Testis (tissue), 3 donors: Measurements from ENCODE around the gene NCAM2. TPM values are rescaled to one million over a fixed set of nuclear protein-coding genes. Genes with fewer than 3 reads are reported as not detected.

Source experiments
- DNase-seq: peaks from one replicate; pipeline ENCODE4 v3.0.0-alpha.2; 2019
- H3K27ac ChIP-seq, 2 donors: fragments of 200-600 bp; sonication (generic); one replicate each; pipeline ENCODE4 v1.5.1; 2019
- H3K27me3 ChIP-seq: fragments of 200-600 bp; sonication (generic); one replicate; pipeline ENCODE4 v1.5.1; 2019
- H3K36me3 ChIP-seq: fragments of 200-600 bp; sonication (generic); one replicate; pipeline ENCODE4 v1.5.1; 2017; ENCODE audit warnings: low read depth; ENCODE audit errors: missing control alignments
- H3K4me1 ChIP-seq: fragments of 200-600 bp; sonication (generic); one replicate; pipeline ENCODE4 v1.5.1; 2019
- H3K4me3 ChIP-seq, 2 donors: fragments of 200-600 bp; sonication (generic); one replicate each; pipeline ENCODE4 v1.5.1; 2017 to 2019
- H3K9me3 ChIP-seq: fragments of 200-600 bp; sonication (generic); one replicate; pipeline ENCODE4 v1.5.1; 2017
- POLR2A ChIP-seq: fragments of 450-650 bp; IDR thresholded peaks from one replicate; pipeline ENCODE4 v1.6.1; 2017; ENCODE audit warnings: antibody characterized with exemption, mild to moderate bottlenecking, moderate library complexity
- WGBS, 2 donors: methylation state at CpG; one replicate each; pipeline ENCODE4 v1.1.5; 2018; 5-methylcytosine and 5-hydroxymethylcytosine counted together
- intact Hi-C: fragments of 100-400 bp; cut with DNase I; formaldehyde crosslinking; loops from one replicate; pipeline ENCODE4 v1.15.1; 2023; ENCODE audit warnings: low total_unique reads
- polyA plus RNA-seq: library from polyadenylated mRNA; stranded (reverse); fragments of 350-450 nt; fragmentation: Illumina TruSeq; extraction: RNeasy Lipid Tissue Mini Kit (QIAGEN cat#74804); gene quantifications from one replicate; pipeline ENCODE4 v1.2.3, GENCODE V29; 2014; ENCODE audit warnings: low read depth, low replicate concordance; ENCODE audit not compliant: insufficient read depth
- total RNA-seq, 2 donors: library from RNA; depleted of rRNA; stranded (reverse); fragments of >200 nt; gene quantifications; one replicate each; pipeline ENCODE4 v1.2.3, GENCODE V29; 2016
- TF ChIP-seq, protein P1 (sequence below), 3 experiments: fragments of 450-650 bp in 2 of 3; fragments of 200-600 bp in 1 of 3; sonication (generic) in 1 of 3; IDR thresholded peaks; one replicate each; pipeline ENCODE4 v1.5.1; 2016 to 2019; ENCODE audit warnings: antibody characterized with exemption in 3 of 3, mild to moderate bottlenecking in 2 of 3, moderate library complexity in 1 of 3

Gene NCAM2
- total and polyA plus RNA-seq, 3 donors from 2014 or later: 22.4 to 26.9 (median 26.1) TPM

DNA sequence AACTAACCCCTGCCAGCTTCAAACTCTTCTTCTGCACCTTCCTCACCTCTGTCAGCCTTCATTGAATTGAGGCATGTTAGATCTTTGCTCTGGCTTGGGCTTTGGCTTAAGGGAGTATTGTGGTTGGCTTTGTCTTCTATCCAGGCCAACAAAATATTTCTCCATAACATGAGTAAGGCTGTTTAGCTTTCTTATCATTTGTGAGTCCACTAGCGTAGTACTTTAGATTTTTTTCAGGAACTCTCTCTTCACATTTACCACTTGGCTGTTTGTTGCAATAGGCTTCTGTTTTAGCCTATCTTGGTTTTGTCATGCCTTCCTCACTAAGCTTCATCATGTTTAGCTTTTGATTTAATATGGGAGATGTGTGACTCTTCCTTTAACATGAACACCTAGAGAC, 417.5 kb downstream of the NCAM2 start:
- Histone ChIP-seq H3K4me1 (no peaks in the 10 kb centered on the region), H3K36me3 (no peaks in the 10 kb centered on the region), H3K9me3 (no peaks in the 10 kb centered on the region), H3K4me3 (no peak overlapping the region), H3K27ac (no peak overlapping the region), H3K27me3 (no peaks in the 10 kb centered on the region)
- intact Hi-C loops: no loop called here
- no peak for DNase-seq
- TF ChIP-seq, protein P1, sequence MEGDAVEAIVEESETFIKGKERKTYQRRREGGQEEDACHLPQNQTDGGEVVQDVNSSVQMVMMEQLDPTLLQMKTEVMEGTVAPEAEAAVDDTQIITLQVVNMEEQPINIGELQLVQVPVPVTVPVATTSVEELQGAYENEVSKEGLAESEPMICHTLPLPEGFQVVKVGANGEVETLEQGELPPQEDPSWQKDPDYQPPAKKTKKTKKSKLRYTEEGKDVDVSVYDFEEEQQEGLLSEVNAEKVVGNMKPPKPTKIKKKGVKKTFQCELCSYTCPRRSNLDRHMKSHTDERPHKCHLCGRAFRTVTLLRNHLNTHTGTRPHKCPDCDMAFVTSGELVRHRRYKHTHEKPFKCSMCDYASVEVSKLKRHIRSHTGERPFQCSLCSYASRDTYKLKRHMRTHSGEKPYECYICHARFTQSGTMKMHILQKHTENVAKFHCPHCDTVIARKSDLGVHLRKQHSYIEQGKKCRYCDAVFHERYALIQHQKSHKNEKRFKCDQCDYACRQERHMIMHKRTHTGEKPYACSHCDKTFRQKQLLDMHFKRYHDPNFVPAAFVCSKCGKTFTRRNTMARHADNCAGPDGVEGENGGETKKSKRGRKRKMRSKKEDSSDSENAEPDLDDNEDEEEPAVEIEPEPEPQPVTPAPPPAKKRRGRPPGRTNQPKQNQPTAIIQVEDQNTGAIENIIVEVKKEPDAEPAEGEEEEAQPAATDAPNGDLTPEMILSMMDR (IDR thresholded peaks at IDR 0.05): no peak
- TF ChIP-seq POLR2A: no peak
- WGBS, 2 donors: 55 to 67% methylated on average over 1 of the region's 1 CpG

DNA sequence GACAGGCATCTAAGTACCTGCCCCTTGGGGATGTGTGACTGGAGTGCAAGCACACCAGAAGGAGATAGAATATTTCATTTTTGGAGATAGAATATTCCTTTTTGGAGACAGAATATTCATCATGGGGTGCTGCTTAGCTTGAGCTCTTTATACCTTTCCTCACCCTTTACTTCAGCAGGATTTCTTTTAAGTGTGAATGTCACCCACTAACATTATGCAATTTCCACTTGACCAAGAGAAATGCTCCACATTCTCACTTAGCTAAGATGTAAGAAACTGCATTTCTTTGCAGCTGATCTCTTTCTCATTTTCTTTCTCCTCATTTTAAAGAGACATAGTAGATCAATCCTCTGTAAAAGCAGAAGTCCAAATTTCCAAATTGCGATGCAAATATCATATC, 436.7 kb downstream of the NCAM2 start:
- no peak for TF ChIP-seq POLR2A
- TF ChIP-seq, protein P1 (IDR thresholded peaks at IDR 0.05): no peak
- no peak overlapping the region for H3K27ac ChIP-seq
- 91 to 94% methylated on average over 1 of the region's 1 CpG for WGBS, 2 donors
- intact Hi-C loops: no loop called here
- no peaks in the 10 kb centered on the region for H3K9me3 ChIP-seq
- no peaks in the 10 kb centered on the region for H3K36me3 ChIP-seq
- H3K4me1 ChIP-seq: no peaks in the 10 kb centered on the region
- DNase-seq: no peak
- no peak overlapping the region for H3K4me3 ChIP-seq
- H3K27me3 ChIP-seq: no peaks in the 10 kb centered on the region

DNA sequence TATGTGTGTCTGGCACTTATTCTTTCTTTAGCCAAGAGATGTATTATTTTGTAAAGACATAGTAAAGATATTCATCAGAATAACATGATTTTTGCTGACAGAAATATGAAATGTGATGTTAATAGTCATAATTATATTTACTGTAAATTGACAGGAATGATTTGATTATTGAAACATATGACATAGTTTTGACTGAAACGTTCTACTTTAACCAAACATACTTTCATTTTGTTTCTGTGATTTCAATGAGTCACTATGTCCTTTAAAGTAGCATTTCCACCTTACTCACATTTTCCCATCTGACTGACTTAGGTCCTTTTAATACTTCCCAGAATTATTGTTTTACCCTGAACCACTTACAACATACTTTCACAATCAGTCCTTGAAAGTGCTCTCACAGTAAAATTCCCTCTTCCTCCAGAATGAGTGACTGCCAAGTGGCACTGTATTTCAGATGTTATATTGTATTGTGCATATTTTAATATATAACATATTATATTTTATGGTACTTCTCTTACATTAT, 437.9 kb downstream of the NCAM2 start:
- intact Hi-C loops: no loop called here
- no peak for DNase-seq
- WGBS, 2 donors: 44 to 49% methylated on average over 1 of the region's 1 CpG

DNA sequence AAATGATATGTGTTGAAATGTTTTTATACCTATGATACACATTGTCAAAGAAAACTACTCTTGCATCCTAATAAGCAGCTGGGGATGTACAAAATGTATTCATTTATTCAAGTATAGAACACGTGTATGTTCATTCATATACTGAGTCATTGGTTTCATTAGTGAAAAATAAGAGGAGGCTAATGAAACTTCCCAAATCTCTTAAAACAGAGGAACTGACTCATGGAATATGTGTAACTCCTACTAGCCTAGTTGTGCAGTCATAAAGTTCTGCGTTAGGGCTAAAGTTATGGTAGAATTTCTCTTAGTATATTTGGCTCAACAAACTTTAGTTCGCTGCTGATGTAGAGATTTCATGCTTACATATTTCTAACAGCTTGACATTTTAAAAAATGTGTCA, 441.6 kb downstream of the NCAM2 start:
- Histone ChIP-seq H3K9me3 (no peaks in the 10 kb centered on the region), H3K4me3 (no peak overlapping the region), H3K4me1 (no peaks in the 10 kb centered on the region), H3K27ac (no peak overlapping the region), H3K27me3 (no peaks in the 10 kb centered on the region), H3K36me3 (no peaks in the 10 kb centered on the region)
- no peak for DNase-seq
- intact Hi-C loops: no loop called here
- WGBS, 2 donors: 96 to 97% methylated on average over 3 of the region's 3 CpGs
- TF ChIP-seq, protein P1 (IDR thresholded peaks at IDR 0.05): no peak
- TF ChIP-seq POLR2A: no peak

More for the DNA sequence above, 437.9 kb downstream of the NCAM2 start:
- H3K4me3 ChIP-seq: no peak overlapping the region
- no peaks in the 10 kb centered on the region for H3K4me1 ChIP-seq
- no peaks in the 10 kb centered on the region for H3K27me3 ChIP-seq
- no peaks in the 10 kb centered on the region for H3K9me3 ChIP-seq
- no peak overlapping the region for H3K27ac ChIP-seq
- H3K36me3 ChIP-seq: no peaks in the 10 kb centered on the region
- TF ChIP-seq, protein P1 (IDR thresholded peaks at IDR 0.05): no peak
- TF ChIP-seq POLR2A: no peak

DNA sequence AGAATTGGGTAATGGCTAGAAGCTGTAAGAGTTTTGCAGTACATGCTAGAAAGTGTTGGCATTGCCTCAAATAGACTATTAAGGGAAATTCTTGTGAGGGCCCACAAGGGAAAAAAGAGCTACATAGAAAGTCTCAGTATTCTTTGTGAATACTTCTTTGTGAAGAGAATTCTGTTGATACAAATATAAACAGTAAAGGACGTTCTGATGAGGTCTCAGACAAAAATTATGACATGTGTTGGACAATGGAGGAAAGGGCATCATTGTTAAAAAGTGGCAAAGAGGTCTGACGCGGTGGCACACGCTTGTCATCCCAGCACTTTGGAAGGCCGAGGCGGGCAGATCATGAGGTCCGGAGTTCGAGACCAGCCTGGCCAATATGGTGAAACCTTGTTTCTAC, 458.9 kb downstream of the NCAM2 start:
- Histone ChIP-seq H3K36me3 (no peaks in the 10 kb centered on the region), H3K9me3 (no peaks in the 10 kb centered on the region), H3K27me3 (no peaks in the 10 kb centered on the region), H3K27ac (no peak overlapping the region), H3K4me1 (no peaks in the 10 kb centered on the region), H3K4me3 (no peak overlapping the region)
- TF ChIP-seq POLR2A: no peak
- TF ChIP-seq, protein P1 (IDR thresholded peaks at IDR 0.05): no peak
- WGBS, 2 donors: 82 to 88% methylated on average over 8 of the region's 8 CpGs
- DNase-seq: peak; percentile 17
- intact Hi-C loops: no loop called here
